HepG2 (cell line): Measurements from ENCODE around the gene ZNF292.

Source experiments
- ATF7 ChIP-seq, 2 experiments: fragments of 450-650 bp in 1 of 2; sonication (generic) in 1 of 2; formaldehyde crosslinking in 1 of 2; IDR thresholded peaks; 2 replicates each; pipeline versions ENCODE4 v1.4.0 to v1.6.1; 2016 to 2020; ENCODE audit warnings: antibody characterized with exemption in 1 of 2, mild to moderate bottlenecking in 1 of 2, missing genetic modification reagents in 1 of 2
- ZFX ChIP-seq: sonication (generic); formaldehyde crosslinking; IDR thresholded peaks from 2 replicates; pipeline ENCODE4 v1.4.0; 2020; ENCODE audit warnings: mild to moderate bottlenecking, low read depth, missing genetic modification reagents, moderate library complexity
- TF ChIP-seq, protein P1 (sequence below): sonication (generic); formaldehyde crosslinking; IDR thresholded peaks from 2 replicates; pipeline ENCODE4 v1.8.1; 2022; ENCODE audit warnings: mild to moderate bottlenecking, missing genetic modification reagents
- TF ChIP-seq, protein P2 (sequence below): IDR thresholded peaks from 2 replicates; pipeline ENCODE4 v1.6.1; 2012; ENCODE audit warnings: low read length, improper control_type of control experiment

DNA sequence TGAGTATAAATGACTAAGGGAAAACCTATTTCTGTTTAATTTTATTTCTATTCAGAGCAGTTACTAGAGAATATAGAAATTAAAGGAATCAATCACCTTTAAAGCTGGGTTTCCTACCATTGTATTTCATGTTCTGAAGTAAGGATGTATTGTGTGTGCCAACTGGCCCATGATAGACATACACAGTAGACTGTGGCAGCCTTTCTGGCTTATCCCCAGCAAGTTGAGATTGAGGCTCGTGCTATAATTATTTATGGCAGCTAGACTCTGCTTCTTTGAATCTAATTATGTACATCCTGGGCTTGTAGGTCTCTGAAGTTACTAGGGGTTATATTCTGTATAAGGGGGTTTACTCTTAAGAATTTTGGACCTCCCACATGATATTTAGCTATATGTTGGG is 44.4 kb downstream of the ZNF292 start:
- TF ChIP-seq ATF7 (IDR thresholded peaks at IDR 0.05), result no peak
- no peak for TF ChIP-seq ATF7 (CRISPR knock-in tag; IDR thresholded peaks at IDR 0.05)
- TF ChIP-seq, protein P1, sequence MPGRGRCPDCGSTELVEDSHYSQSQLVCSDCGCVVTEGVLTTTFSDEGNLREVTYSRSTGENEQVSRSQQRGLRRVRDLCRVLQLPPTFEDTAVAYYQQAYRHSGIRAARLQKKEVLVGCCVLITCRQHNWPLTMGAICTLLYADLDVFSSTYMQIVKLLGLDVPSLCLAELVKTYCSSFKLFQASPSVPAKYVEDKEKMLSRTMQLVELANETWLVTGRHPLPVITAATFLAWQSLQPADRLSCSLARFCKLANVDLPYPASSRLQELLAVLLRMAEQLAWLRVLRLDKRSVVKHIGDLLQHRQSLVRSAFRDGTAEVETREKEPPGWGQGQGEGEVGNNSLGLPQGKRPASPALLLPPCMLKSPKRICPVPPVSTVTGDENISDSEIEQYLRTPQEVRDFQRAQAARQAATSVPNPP (CRISPR knock-in tag), result no peak
- TF ChIP-seq, protein P2, sequence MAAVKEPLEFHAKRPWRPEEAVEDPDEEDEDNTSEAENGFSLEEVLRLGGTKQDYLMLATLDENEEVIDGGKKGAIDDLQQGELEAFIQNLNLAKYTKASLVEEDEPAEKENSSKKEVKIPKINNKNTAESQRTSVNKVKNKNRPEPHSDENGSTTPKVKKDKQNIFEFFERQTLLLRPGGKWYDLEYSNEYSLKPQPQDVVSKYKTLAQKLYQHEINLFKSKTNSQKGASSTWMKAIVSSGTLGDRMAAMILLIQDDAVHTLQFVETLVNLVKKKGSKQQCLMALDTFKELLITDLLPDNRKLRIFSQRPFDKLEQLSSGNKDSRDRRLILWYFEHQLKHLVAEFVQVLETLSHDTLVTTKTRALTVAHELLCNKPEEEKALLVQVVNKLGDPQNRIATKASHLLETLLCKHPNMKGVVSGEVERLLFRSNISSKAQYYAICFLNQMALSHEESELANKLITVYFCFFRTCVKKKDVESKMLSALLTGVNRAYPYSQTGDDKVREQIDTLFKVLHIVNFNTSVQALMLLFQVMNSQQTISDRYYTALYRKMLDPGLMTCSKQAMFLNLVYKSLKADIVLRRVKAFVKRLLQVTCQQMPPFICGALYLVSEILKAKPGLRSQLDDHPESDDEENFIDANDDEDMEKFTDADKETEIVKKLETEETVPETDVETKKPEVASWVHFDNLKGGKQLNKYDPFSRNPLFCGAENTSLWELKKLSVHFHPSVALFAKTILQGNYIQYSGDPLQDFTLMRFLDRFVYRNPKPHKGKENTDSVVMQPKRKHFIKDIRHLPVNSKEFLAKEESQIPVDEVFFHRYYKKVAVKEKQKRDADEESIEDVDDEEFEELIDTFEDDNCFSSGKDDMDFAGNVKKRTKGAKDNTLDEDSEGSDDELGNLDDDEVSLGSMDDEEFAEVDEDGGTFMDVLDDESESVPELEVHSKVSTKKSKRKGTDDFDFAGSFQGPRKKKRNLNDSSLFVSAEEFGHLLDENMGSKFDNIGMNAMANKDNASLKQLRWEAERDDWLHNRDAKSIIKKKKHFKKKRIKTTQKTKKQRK, result no peak
- no peak for TF ChIP-seq ZFX (CRISPR knock-in tag)
